ENCODE measurements around the gene PIK3C3. TPM values are rescaled to one million over a fixed set of nuclear protein-coding genes. Genes with fewer than 3 reads are reported as not detected.

PIK3C3 gene
- total RNA-seq, 3 donors from 2014 or later, result 33.4 to 70.4 (median 45.9) TPM

DNA sequence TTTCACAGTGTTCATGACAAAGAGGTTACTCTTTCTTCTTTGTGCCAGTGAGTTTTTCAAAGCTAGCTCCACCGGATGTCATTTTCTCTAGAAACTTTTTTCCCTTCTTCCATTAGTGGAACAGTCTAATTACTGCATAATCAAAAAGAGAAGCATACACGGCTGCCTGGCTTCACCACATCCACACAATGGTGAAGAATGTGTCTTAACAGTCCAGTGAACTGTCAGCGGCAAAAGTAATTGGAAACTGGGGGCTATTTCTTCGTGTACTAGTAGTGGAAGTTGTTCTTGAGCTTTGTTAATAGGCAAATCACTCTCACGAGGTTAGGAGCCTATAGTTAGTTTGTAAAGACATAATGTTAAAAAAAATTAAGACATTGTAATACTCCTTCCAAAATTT, 32.9 kb upstream of the PIK3C3 start:
- Histone ChIP-seq H3K4me3 (no peak overlapping the region), H3K9me3 (no peaks in the 10 kb centered on the region), H3K4me1 (no peaks in the 10 kb centered on the region), H3K27me3 (no peaks in the 10 kb centered on the region), H3K36me3 (no peaks in the 10 kb centered on the region), H3K27ac (no peak overlapping the region)
- intact Hi-C loops (cut with DNase I; ENCODE audit: low total_unique reads), result no loop called here
- DNase-seq (ENCODE audit: low spot score in 2 of 2), result no peak
- TF ChIP-seq POLR2A (IDR thresholded peaks at IDR 0.05) (no peak), POLR2AphosphoS5 (IDR thresholded peaks at IDR 0.05) (no peak)
- TF ChIP-seq, protein P1, sequence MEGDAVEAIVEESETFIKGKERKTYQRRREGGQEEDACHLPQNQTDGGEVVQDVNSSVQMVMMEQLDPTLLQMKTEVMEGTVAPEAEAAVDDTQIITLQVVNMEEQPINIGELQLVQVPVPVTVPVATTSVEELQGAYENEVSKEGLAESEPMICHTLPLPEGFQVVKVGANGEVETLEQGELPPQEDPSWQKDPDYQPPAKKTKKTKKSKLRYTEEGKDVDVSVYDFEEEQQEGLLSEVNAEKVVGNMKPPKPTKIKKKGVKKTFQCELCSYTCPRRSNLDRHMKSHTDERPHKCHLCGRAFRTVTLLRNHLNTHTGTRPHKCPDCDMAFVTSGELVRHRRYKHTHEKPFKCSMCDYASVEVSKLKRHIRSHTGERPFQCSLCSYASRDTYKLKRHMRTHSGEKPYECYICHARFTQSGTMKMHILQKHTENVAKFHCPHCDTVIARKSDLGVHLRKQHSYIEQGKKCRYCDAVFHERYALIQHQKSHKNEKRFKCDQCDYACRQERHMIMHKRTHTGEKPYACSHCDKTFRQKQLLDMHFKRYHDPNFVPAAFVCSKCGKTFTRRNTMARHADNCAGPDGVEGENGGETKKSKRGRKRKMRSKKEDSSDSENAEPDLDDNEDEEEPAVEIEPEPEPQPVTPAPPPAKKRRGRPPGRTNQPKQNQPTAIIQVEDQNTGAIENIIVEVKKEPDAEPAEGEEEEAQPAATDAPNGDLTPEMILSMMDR (IDR thresholded peaks at IDR 0.05), result no peak

DNA sequence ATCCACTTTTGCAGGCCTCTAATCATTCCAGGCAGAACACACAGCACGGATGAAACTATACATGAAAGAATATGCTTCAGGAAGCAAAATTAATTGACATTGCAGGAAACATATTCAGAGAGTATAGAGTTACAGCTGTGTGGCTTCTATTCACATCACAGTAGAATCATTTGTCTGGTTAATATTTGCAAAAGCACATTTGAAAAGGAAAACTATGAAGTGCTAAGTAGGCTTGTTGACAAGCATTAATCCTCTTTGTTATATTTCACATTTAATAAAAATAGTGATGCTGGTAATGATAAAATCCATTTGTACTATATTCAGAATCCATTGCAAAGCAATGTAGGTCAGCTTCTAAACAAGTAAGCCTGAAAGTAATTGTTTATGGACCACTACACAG, 32.2 kb upstream of the PIK3C3 start:
- TF ChIP-seq, protein P1 (IDR thresholded peaks at IDR 0.05), result no peak
- TF ChIP-seq POLR2A (IDR thresholded peaks at IDR 0.05), result no peak
- TF ChIP-seq POLR2AphosphoS5 (IDR thresholded peaks at IDR 0.05), result no peak
- no peaks in the 10 kb centered on the region for H3K4me1 ChIP-seq
- H3K4me3 ChIP-seq, result no peak overlapping the region
- H3K9me3 ChIP-seq, result no peaks in the 10 kb centered on the region
- no peak for DNase-seq (ENCODE audit: low spot score in 2 of 2)
- no peak overlapping the region for H3K27ac ChIP-seq
- no peaks in the 10 kb centered on the region for H3K27me3 ChIP-seq
- H3K36me3 ChIP-seq, result no peaks in the 10 kb centered on the region
- intact Hi-C loops (cut with DNase I; ENCODE audit: low total_unique reads), result no loop called here

DNA sequence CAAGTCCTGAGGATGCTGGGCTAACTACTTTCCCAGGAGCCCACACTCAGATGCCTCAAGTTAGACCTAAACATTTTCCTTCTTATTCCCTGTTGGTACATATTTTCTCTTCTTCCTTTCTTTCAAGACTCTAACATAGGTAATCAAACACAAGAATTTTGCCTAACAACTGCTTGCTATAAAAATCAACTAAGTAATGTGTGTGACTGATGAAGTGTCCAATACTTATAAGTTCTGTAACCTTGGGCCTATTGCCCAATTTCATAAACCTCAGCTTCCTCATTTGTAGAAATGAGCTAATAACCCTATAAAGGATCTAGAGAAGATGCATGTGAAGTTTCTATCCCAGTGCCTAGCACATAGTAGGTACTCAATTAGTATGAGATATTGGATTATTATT, 31.6 kb upstream of the PIK3C3 start:
- DNase-seq (ENCODE audit: low spot score in 2 of 2), result no peak
- TF ChIP-seq POLR2A (IDR thresholded peaks at IDR 0.05) (no peak), POLR2AphosphoS5 (IDR thresholded peaks at IDR 0.05) (no peak)
- TF ChIP-seq, protein P1 (IDR thresholded peaks at IDR 0.05), result no peak
- H3K9me3 ChIP-seq, result no peaks in the 10 kb centered on the region
- no peaks in the 10 kb centered on the region for H3K27me3 ChIP-seq
- no peaks in the 10 kb centered on the region for H3K4me1 ChIP-seq
- H3K4me3 ChIP-seq, result no peak overlapping the region
- no peaks in the 10 kb centered on the region for H3K36me3 ChIP-seq
- H3K27ac ChIP-seq, result no peak overlapping the region
- intact Hi-C loops (cut with DNase I; ENCODE audit: low total_unique reads), result no loop called here

DNA sequence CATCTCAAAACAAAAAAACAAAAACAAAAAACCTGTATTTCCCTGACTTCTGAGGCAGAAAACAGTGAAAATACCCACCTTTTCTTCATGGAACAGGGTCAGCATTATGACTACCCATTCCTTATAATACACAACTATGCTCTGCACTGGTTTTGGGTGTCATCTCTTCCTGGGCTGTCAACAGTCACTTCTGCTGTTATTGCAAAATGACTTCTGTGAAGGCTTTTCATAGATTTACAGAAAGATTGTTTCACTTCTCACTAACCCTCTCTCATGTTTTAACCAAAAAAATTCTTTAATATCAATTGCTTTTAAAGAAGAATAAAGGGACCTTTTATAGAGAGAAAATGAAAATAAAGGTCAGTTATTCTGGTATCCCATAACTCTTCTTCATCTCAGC, 26.5 kb upstream of the PIK3C3 start:
- Histone ChIP-seq H3K4me1 (no peaks in the 10 kb centered on the region), H3K9me3 (no peaks in the 10 kb centered on the region), H3K27me3 (no peaks in the 10 kb centered on the region), H3K4me3 (no peak overlapping the region), H3K27ac (no peak overlapping the region), H3K36me3 (no peaks in the 10 kb centered on the region)
- no peak for DNase-seq (ENCODE audit: low spot score in 2 of 2)
- intact Hi-C loops (cut with DNase I; ENCODE audit: low total_unique reads), result no loop called here
- no peak for TF ChIP-seq POLR2AphosphoS5 (IDR thresholded peaks at IDR 0.05)
- no peak for TF ChIP-seq POLR2A (IDR thresholded peaks at IDR 0.05)
- TF ChIP-seq, protein P1 (IDR thresholded peaks at IDR 0.05), result no peak

DNA sequence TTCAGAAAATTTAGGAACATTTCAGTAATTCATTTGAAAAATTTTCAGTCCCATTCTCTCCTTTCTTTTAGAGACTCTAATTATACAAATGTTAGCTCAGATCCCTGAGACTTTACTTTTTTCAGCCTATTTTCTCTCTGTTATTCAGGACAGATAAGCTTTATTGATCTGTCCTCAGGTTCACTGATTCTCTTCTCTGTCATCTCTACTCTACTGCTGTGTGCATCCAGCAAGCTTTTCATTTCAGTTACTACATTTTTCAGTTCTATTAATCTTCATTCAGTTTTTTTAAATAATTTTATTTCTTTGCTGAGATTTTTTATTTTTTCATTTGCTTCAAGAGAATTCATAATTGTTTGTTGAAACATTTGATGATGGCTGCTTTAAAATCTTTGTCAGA, 22.1 kb upstream of the PIK3C3 start:
- Histone ChIP-seq H3K27ac (no peak overlapping the region), H3K27me3 (no peaks in the 10 kb centered on the region), H3K36me3 (no peaks in the 10 kb centered on the region), H3K4me1 (no peaks in the 10 kb centered on the region), H3K4me3 (no peak overlapping the region), H3K9me3 (no peaks in the 10 kb centered on the region)
- TF ChIP-seq, protein P1 (IDR thresholded peaks at IDR 0.05), result no peak
- TF ChIP-seq POLR2AphosphoS5 (IDR thresholded peaks at IDR 0.05) (no peak), POLR2A (IDR thresholded peaks at IDR 0.05) (no peak)
- DNase-seq (ENCODE audit: low spot score in 2 of 2), result no peak
- intact Hi-C loops (cut with DNase I; ENCODE audit: low total_unique reads), result no loop called here

Measured in breast epithelium (tissue), 4 donors.